KOPT-K1 (cell line): ENCODE data around the gene CAPN10.
"Not testable (repeated sequence)": the region's sequence is repeated elsewhere in the genome, so short reads cannot be mapped to it uniquely, and the experiment has no call there.

ENCODE experiments used
- H3K27ac ChIP-seq: fragments of 200-600 bp; sonication (generic); 2 replicates; pipeline ENCODE4 v1.5.1; 2016; ENCODE audit warnings: antibody characterized with exemption, mild to moderate bottlenecking, low read depth, low read length; ENCODE audit not compliant: poor library complexity, severe bottlenecking
- H3K36me3 ChIP-seq: fragments of 200-600 bp; sonication (generic); 2 replicates; pipeline ENCODE4 v1.5.1; 2017; ENCODE audit warnings: antibody characterized with exemption, mild to moderate bottlenecking, low read length, moderate library complexity; ENCODE audit not compliant: insufficient read depth
- H3K9me3 ChIP-seq: fragments of 200-600 bp; sonication (generic); 2 replicates; pipeline ENCODE4 v1.5.1; 2017; ENCODE audit warnings: antibody characterized with exemption, low read length, mild to moderate bottlenecking; ENCODE audit not compliant: insufficient read depth, poor library complexity, severe bottlenecking

The CAPN10 gene

DNA sequence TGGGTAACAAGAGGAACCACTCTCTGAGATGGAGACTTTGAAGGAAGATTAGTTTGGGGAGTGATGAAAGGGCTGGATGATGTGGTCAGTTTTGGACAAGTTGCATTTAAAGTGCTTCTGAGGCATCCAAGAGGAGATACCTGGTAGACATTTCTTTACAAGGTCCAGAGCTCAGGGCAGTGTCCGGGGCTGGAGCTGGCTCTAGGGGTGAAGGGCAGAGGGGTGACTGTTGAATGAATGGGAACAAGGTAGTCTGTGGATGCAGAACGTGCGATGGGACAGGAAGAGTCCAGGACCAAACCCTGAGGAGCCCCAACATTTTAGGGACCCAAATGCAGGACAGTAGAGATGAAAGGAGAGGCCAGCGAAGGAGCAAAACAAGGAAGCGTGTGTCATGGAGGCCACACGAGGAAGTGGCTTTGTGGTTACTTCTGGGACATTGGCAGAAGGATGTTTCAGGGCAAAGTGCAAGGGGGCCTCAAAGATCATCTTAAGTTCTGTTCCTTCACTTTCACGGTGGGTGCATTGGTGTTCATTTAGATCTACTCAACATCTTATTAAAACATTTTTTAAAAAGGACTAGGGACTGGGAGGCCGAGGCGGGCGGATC is 25.2 kb downstream of the CAPN10 start:
- H3K36me3 ChIP-seq: no peaks in the 10 kb centered on the region
- H3K27ac ChIP-seq: no peak overlapping the region
- peaks cover 5% of the 10 kb centered on the region for H3K9me3 ChIP-seq

GRCh38 chr2:240613781-240614180 is 27.2 kb downstream of the CAPN10 start:
- H3K9me3 ChIP-seq: peaks cover 22% of the 10 kb centered on the region
- no peaks in the 10 kb centered on the region for H3K36me3 ChIP-seq
- H3K27ac ChIP-seq: no peak overlapping the region

DNA sequence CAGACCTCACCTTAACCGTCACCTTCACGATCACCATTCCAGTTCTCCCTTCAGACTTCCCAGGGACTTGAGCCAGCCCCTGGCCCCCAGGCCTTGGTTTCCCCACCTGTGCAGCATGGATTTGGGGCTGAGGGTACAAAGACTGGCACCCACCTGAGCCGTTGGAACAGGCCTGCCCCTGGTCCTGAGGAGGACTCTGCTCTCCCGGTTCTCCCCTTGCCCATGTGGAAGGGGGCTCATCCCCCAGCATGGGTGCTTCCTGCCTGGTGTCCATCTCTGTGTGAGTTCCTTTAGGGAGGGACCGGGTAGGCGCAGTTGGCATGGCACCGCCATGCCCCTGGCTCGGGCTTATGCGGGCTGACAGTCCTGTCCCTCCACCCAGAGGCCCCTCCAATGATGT is 27.9 kb downstream of the CAPN10 start:
- H3K9me3 ChIP-seq: peaks cover 22% of the 10 kb centered on the region
- no peaks in the 10 kb centered on the region for H3K36me3 ChIP-seq
- no peak overlapping the region for H3K27ac ChIP-seq

DNA sequence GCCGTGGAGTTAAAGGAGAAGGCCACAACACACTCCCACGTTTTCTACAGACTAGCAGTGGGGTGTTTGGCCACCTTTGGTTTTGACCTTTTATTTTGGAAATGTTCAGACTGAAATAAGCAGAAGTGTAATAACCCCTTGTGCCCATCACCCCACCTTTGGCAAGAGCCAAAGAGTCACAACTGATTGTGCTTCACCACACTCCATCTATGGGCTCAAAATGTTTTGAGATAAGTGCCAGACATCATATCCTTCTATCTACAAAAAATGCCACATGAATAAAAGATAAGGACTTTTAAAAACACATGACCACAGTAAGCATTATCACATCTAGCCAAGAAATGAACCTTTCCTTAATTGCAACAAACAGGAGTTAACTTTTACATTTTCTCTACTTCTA is 28.9 kb downstream of the CAPN10 start:
- Histone ChIP-seq H3K27ac (no peak overlapping the region), H3K36me3 (no peaks in the 10 kb centered on the region), H3K9me3 (peaks cover 22% of the 10 kb centered on the region)

- no peak overlapping the region for H3K27ac ChIP-seq
- H3K36me3 ChIP-seq: no peaks in the 10 kb centered on the region
- peaks cover 22% of the 10 kb centered on the region for H3K9me3 ChIP-seq
Observed at GRCh38 chr2:240615820-240616547, 29.4 kb downstream of the CAPN10 start.

DNA sequence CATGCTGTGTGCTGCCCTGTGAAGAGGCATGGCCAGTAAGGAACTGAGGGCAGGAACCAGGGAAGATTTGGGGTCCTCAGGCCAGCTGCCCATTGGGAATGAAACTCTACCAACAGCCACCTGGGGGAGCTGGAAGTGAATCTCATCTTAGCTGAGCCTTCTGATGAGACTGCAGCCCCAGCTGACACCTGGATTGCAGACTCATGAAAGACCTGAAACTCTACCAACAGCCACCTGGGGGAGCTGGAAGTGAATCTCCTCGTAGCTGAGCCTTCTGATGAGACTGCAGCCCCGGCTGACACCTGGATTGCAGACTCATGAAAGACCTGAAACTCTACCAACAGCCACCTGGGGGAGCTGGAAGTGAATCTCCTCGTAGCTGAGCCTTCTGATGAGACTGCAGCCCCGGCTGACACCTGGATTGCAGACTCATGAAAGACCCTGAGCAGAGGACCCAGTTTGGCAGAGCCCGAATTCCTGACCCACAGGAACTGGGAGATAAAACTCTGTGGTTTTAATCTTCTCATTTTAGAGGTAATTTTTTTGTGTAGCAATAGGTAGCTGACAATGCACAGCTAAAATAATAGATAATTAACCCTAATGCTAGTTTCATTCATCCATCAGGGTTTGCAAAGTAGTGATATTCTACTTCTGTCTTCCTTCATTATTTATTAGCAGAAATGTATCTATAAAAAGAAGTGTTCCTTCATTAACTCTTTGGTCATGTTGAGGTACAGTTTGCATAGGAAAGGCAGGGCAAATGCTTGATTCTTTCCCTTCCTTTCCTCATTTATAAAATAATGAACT is 30.5 kb downstream of the CAPN10 start:
- H3K9me3 ChIP-seq: peaks cover 22% of the 10 kb centered on the region
- H3K36me3 ChIP-seq, H3K27ac ChIP-seq: not testable (repeated sequence)

- no peaks in the 10 kb centered on the region for H3K36me3 ChIP-seq
- H3K27ac ChIP-seq: no peak overlapping the region
- H3K9me3 ChIP-seq: peaks cover 22% of the 10 kb centered on the region
Observed at GRCh38 chr2:240618776-240619175, 32.2 kb downstream of the CAPN10 start.

DNA sequence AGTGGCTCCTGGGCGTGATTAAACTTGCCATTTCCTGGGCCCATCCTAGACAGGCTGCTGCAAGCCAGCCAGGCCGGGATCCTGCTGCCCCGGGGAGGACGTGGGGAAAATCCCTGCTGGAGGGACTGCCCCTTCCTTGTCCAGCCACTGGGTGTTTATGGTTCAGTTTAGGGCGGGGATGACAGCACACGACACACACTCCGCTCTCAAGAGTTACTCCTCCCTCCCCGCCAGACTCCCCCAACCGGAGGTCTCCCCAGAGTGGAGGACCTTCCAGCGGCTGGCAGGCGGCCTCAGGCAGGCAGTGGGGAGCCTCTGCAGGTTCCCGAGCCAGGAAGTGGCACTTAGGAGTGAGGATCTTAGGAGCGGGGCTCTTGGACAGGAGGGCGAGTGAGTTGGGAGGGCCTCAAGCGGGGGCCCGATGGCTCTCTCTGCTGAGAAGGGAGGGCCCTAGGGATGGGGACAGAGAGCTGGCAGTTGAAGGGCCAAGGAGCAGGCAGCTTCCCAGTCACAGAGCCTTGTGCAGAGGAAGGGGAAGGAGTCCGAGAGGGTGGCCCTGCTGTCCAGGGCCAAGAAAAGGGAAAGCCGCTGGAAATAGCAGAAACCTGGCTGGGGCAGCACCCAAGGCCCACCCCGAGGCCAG is 33.1 kb downstream of the CAPN10 start:
- Histone ChIP-seq H3K27ac (no peak overlapping the region), H3K36me3 (no peaks in the 10 kb centered on the region), H3K9me3 (peaks cover 22% of the 10 kb centered on the region)

DNA sequence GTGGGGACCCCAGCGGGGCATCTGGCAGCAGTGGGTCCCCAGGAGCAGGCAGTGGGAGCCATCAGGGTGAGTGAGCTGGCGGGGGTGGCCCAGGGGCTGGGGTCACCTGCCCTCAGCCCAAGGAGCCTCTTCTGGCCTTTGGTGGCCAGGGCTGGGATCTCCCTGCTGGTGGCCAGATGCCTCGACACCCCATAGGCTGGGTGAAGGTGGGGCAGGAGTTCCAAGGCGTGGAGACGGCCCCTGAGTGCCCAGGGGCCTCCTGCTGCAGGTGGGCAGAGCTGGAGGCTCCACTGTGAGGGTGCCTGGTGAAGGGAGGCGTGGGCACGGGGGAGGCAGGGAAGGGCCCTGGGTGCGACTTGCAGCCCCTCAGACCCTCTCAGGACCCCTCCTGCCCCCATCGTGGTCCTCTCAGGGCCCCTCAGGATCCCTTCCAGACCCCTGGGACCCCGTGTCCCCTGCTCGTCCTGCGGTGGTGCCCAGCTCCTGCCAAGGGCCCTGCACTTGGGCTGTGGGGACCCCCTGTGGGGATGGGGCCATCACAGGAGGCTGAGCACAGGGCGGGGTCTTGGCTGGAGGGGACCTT is 33.7 kb downstream of the CAPN10 start:
- H3K9me3 ChIP-seq: peaks cover 22% of the 10 kb centered on the region
- no peaks in the 10 kb centered on the region for H3K36me3 ChIP-seq
- no peak overlapping the region for H3K27ac ChIP-seq

DNA sequence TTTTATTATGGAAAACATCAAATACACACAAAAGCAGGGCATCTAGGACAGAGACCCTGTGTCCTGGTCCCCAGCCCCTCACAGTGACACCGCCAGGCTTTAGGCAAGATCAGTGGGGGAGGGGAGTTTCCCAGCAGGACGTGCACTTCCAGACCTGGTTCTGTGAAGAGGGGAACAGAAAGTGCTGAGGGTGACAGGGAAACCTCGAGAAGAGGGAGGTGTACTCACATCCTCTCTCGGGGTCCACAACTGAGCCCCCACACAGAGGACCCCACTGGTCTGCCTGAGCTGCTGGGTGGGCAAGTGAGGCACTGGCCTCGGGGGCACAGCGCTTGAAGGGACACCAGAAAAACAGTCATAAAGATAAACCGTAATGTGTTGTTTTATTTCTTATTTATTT is 34.3 kb downstream of the CAPN10 start:
- H3K27ac ChIP-seq: no peak overlapping the region

DNA sequence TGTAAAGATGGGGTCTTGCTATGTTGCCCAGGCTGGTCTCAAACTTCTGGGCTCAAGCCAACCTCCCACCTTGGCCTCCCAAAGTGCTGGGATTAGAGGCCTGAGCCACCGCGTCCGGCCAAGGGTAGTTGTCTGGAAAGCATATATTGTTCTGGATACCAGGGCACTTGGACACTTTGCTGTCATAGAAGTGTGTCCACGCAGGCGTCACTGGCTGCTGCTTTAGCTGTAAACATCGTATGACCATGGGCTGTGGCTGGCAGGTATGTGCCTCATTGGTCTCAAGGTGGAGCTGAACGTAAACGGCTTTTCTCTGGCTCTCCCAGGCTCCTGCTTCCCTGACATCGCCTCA is 35.5 kb downstream of the CAPN10 start:
- no peak overlapping the region for H3K27ac ChIP-seq
- peaks cover 13% of the 10 kb centered on the region for H3K9me3 ChIP-seq

More for the DNA sequence above, 34.3 kb downstream of the CAPN10 start:
- Histone ChIP-seq H3K9me3 (peaks cover 22% of the 10 kb centered on the region), H3K36me3 (no peaks in the 10 kb centered on the region)

DNA sequence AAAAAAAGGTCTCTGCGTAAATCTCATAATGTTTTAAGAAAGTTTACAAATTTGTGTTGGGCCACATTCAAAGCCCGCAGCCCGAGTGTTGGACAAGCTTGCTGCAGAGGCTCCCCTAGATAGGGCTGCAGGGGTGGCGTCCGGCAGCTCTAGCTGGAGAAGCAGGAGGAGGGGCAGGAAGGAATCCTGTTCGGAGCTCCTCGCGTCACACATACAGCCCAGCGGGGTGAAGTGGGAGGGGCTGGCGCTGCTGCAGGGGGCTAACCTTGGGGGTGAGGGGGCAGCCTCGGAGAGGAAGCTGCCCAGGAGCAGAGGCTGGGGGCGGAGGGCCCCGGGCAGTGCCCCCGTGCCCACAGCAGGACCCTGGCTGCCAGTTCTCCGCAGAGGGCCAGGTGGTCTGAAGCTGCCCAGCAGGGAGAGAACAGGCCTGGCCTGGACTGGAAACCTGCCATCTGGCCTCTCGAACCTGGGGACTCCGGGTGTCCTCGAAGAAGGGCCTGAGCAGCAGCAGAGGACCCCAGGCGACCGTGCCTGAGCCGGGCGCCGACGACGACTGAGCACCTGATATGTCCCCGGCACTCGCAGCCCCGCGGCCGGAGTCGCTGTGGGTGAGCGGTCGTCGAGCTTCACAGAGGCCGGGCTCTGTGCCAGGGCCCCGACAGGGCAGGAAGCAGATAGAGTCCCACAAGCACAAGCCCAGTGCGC is 36.1 kb downstream of the CAPN10 start:
- H3K36me3 ChIP-seq: no peaks in the 10 kb centered on the region
- H3K27ac ChIP-seq: no peak overlapping the region
- H3K9me3 ChIP-seq: peaks cover 7% of the 10 kb centered on the region

More for the DNA sequence above, 35.5 kb downstream of the CAPN10 start:
- H3K36me3 ChIP-seq: no peaks in the 10 kb centered on the region

GRCh38 chr2:240623531-240624010 is 37.0 kb downstream of the CAPN10 start:
- no peaks in the 10 kb centered on the region for H3K36me3 ChIP-seq
- no peaks in the 10 kb centered on the region for H3K9me3 ChIP-seq
- H3K27ac ChIP-seq: no peak overlapping the region
